ENCODE data around the gene CD63. TPM values are rescaled to one million over a fixed set of nuclear protein-coding genes. Genes with fewer than 3 reads are reported as not detected.

The CD63 gene
- total RNA-seq, 1 donor, result 2,365 TPM

DNA sequence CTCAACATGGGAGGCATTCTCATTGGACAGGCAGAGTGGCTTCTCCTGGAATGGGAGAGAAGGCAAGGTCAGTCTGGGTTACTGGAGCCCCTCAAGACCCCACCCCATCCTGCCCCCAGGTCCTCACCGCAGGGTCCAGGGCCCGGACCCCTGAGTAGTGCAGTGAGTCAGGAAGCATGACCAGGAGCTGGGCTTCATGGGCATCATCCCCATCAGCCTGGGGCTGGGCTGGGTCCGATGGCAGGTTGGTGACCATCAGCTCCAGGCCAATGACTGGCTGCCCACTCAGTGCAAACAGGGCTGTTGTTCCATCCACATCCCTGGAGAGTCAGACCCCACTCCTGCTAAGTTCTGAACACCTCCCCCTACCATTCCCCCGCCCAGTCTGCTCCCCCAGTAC, 34.2 kb downstream of the CD63 start:
- H3K4me3 ChIP-seq (ENCODE audit: low read depth, low read length), result no peak overlapping the region
- no peak for TF ChIP-seq CTCF (IDR thresholded peaks at IDR 0.05; ENCODE audit: insufficient read depth, low read length)
- DNase-seq (ENCODE audit: low read depth), result no peak

DNA sequence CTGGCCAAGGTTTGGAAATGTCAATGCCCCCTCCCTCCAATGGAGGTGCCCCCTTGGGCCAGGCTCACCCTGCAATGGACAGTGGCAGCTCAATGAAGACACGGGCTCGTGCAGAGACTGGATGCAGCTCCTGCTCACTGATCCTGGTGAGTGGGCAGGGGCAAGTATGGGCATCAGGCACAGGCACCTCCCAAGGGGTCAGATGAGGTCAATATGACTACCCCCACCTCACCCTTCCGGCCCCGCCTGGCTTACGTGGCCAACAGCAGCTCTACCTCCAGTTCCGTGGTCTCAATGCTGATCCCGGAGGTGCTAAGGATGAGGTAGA, 34.7 kb downstream of the CD63 start:
- no peak for DNase-seq (ENCODE audit: low read depth)
- TF ChIP-seq CTCF (IDR thresholded peaks at IDR 0.05; ENCODE audit: insufficient read depth, low read length), result no peak

GRCh38 chr12:55693323-55694187, 35.3 kb downstream of the CD63 start:
- H3K4me3 ChIP-seq (ENCODE audit: low read depth, low read length), result no peak overlapping the region
- no peak for DNase-seq (ENCODE audit: low read depth)
- no peak for TF ChIP-seq CTCF (IDR thresholded peaks at IDR 0.05; ENCODE audit: insufficient read depth, low read length)

More for the DNA sequence above, 34.7 kb downstream of the CD63 start:
- H3K4me3 ChIP-seq (ENCODE audit: low read depth, low read length), result no peak overlapping the region

- TF ChIP-seq CTCF (IDR thresholded peaks at IDR 0.05; ENCODE audit: insufficient read depth, low read length), result no peak
- no peak overlapping the region for H3K4me3 ChIP-seq (ENCODE audit: low read depth, low read length)
- DNase-seq (ENCODE audit: low read depth), result no peak
Measured at GRCh38 chr12:55692631-55693322, 36.0 kb downstream of the CD63 start.

DNA sequence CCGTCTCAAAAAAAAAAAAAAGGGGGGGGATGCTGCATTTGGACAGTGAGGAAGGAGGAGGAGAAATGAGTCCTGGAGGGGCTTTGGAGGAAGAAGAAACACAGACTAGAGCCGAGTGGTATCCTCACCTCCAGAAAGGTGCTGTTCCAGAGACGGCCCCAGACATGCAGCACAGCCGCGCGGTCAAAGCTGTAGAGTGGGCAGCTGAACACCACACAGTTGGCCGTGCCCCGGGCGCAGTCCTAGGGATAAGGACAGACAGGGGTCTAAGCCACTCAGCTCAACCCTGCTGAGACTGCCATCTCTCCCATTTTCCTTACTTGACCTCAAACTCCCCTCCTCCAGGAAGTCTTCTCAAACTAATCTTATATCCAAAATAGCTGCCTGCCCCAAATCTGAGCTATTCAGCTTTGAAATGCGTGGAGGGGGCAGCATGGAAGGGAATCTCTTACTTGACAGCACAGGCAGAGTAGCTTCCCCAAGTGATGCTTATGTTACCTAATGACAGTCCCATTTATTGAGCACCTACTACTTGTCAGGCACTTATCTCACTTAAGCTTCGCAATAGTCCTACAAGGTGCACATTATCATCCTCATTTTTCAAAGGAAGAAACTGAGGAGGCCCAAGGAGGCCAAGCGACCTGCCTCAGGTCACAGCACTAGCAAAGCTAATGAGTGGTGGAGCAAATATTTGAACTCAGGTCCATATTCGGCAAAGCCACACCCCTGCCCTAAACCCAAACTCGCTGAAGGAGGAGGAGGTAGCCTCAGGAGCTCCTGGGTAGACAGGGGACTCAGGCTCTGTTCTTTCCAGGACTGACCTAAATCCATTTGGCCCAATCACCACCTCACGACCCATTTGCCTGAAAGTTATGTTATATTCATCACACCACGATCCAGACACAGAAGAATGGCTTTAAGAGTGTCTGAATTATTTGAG, 39.8 kb downstream of the CD63 start:
- no peak overlapping the region for H3K4me3 ChIP-seq (ENCODE audit: low read depth, low read length)
- no peak for DNase-seq (ENCODE audit: low read depth)

More for the DNA sequence above, 39.8 kb downstream of the CD63 start:
- TF ChIP-seq CTCF (IDR thresholded peaks at IDR 0.05; ENCODE audit: insufficient read depth, low read length), result no peak

Measured in fibroblast of the aortic adventitia (primary cell).